ENCODE results near the gene FOXO6.
A peak's percentile ranks its signal among the peaks of the same experiment; 100 is the strongest.

Gene FOXO6

DNA sequence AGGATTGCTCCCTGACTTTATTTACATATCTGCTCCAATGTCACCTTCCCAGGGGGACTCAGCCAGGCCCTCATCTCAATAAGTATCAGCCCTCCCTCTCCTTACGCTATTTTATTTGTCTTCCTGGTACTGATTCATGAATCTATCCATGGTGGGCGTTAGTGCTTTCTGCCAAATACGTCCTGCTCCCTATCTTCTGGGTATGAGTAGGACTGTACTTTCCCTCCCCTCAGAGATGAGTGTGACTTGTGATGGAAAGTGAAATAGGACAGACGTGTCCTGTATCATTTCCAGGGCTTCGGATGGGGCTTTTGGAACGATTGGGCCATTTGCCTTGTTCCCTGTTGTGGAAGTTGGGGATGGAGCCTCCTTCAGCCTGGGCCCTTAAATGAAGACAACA, 47.5 kb downstream of the FOXO6 start:
- DNase-seq (ENCODE audit: low spot score) = no peak

GRCh38 chr1:41409825-41410224, 48.6 kb downstream of the FOXO6 start:
- no peak for DNase-seq (ENCODE audit: low spot score)

- DNase-seq (ENCODE audit: low spot score) = no peak
Measured at GRCh38 chr1:41410462-41410861, 49.2 kb downstream of the FOXO6 start.

GRCh38 chr1:41411229-41411628, 50.0 kb downstream of the FOXO6 start:
- no peak for DNase-seq (ENCODE audit: low spot score)

DNA sequence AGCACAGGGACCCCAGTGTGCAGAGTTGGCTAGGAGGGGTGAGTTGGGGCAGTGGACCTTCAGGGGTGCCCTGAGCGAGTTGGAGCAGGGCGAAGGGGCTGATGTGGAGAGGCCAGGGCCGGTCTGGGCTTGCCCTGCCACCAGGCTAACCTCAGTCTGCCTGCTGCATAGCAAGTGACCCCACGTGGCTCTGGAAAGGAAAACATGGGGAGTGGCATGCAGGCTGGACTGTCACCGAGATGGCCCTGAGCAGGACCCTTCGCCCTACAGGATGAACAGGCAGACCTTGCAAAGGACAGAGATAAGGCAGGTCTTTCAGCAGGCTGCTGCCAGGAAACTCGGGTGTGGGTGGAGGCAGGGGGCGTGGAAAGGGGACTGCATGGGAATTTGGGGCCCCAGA, 51.5 kb downstream of the FOXO6 start:
- DNase-seq (ENCODE audit: low spot score) = no peak

DNA sequence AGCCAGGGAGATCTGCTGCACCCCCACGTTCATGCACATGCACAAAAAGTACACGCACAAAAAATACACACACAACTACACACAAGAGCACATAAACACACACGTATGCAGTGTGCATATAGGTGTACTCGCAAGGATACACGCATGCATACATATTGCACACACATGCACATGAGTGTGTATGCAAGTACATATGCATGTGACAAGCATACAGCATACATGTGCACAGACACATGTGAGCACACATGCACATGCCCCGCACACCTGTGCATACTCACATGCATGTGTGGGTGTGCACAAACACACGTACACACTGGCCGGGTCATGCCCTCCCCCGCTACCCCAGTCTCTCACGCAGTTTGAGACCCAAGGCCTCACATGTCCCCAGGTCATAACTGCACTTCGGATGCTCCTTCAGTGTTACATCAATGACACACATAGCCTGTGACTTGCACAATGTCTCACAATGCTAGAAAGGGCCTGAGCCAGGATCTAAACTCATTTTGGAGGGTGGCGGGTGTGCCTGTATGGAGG, 52.6 kb downstream of the FOXO6 start:
- DNase-seq (ENCODE audit: low spot score) = no peak

DNA sequence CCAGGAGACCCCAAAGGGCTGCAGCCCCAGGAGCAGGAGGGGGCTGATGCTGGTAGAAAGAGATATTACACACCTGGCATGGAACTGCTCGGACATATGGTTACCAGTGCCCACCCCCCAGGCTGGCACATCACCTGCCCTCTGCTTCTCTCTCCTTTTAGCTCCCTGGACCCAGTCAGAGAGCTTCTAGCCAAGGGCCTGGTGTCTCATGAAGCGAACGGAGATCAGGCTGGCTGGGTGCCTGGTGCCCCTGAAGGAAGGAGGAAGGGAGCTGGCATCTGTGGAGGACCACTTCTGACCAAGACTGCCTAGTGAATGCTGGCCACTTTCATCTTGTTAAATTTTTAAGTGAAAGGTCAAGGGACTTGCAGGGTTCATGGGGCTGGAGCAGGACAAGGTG, 53.1 kb downstream of the FOXO6 start:
- DNase-seq (ENCODE audit: low spot score) = no peak

GRCh38 chr1:41414716-41415306, 53.6 kb downstream of the FOXO6 start:
- no peak for DNase-seq (ENCODE audit: low spot score)

DNA sequence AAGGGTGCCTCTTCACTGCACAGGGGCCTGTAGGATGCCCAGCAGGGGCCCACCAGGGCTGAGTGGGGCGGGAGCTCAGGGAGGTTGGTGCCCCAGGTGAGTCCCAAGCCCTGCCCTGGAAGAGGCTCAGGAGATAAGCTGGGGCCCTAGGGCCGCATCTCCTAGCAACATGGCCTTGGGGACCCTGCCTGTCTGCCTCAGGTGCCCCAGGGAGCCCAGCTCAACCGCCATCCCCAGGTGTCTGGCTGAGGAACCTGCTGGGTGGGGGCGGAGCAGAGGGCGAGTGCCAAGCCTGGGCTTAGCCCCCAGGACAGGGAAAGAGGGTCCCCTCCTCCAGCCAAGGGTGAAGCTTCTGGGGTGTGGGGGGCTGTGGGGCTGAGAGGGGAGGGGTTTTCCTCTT, 54.8 kb downstream of the FOXO6 start:
- no peak for DNase-seq (ENCODE audit: low spot score)

GRCh38 chr1:41416552-41417334, 55.5 kb downstream of the FOXO6 start:
- DNase-seq (ENCODE audit: low spot score) = peak; percentile 69

- no peak for DNase-seq (ENCODE audit: low spot score)
Measured at GRCh38 chr1:41417335-41417682, 56.1 kb downstream of the FOXO6 start.

GRCh38 chr1:41417746-41418145, 56.5 kb downstream of the FOXO6 start:
- no peak for DNase-seq (ENCODE audit: low spot score)

- peak; percentile 80 for DNase-seq (ENCODE audit: low spot score)
Measured at GRCh38 chr1:41418857-41419583, 57.8 kb downstream of the FOXO6 start.

- DNase-seq (ENCODE audit: low spot score) = no peak
Measured at GRCh38 chr1:41419584-41420295, 58.5 kb downstream of the FOXO6 start.

- DNase-seq (ENCODE audit: low spot score) = no peak
Measured at GRCh38 chr1:41420351-41420750, 59.1 kb downstream of the FOXO6 start.

DNA sequence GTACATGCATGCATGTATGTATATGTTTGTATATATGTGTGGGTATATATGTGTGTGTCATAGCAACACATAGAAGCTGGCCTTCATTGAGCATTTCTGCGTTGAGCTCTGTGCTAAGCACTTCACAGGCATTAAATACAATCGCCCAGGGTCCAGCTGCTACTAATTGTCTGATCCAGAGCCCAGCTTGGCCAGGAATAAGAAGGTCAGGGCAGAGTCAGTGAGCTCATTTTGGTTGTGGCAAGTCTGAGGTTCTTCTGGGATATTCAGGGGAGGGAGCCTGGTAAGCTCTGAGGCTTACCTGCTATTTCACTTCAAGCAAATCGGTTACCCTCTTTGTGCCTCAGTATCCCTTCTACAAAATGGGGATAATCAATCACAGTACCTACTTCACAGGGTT, 59.6 kb downstream of the FOXO6 start:
- DNase-seq (ENCODE audit: low spot score) = no peak

- no peak for DNase-seq (ENCODE audit: low spot score)
Measured at GRCh38 chr1:41422306-41422705, 61.1 kb downstream of the FOXO6 start.

GRCh38 chr1:41423511-41424191, 62.4 kb downstream of the FOXO6 start:
- DNase-seq (ENCODE audit: low spot score) = no peak

GRCh38 chr1:41424581-41425118, 63.4 kb downstream of the FOXO6 start:
- no peak for DNase-seq (ENCODE audit: low spot score)

DNA sequence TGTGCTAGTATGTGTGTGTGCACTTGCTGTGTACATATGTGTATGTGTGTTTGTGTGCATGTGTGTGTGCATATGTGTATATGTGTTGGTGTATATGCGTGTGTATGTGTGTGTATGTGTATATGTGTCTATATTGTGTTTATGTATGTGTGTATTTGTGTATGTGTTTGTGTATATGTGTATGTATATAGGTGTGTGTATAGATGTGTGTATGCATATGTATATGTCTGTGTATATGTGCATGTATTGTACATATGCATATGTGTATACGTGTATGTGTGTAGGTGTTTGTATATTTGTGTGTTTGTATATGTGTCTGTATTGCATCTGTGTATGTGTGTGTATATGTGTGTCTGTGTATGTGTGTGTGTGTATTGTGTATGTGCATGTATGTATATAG, 64.1 kb downstream of the FOXO6 start:
- DNase-seq (ENCODE audit: low spot score) = no peak

DNA sequence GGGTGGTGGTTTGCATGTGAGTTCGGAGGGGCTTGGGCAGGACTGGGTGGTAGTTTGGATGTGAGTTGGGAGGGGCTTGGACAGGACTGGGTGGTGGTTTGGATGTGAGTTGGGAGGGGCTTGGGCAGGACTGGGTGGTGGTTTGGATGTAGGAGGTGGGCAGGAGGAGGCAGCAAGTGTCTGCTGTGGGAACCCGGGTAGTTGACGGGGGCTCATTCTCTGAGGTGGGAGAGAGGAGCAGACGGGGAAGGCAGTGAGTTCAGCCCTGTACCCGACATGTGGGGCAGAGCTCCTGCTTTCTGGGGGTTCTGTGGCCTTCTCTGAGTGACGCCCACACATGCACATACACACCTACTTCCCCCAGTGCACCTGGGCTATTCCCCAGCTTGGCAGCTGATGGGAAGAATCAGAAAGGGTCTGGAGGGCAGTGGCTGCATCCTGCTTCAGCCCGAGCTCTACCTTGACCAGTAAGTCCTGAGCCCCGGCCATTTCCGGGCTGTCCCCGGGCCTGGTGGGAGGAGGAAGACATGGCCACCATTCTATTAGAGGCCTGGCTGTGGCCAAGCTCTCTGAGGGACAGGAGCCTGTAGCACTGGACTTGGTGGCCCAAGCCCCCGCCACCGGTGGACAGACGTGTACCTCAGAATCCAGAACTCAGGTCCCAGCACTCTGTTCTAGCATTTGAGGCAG, 65.1 kb downstream of the FOXO6 start:
- DNase-seq (ENCODE audit: low spot score) = no peak
